GM12878 (cell line): ENCODE measurements around the gene MYO9B. TPM values are rescaled to one million over a fixed set of nuclear protein-coding genes. Genes with fewer than 3 reads are reported as not detected.
A peak's percentile ranks its signal among the peaks of the same experiment; 100 is the strongest.

Experiments
- BACH1 ChIP-seq: fragments of 450-650 bp; IDR thresholded peaks from 2 replicates; pipeline ENCODE4 v1.6.1; 2017; ENCODE audit warnings: mild to moderate bottlenecking, borderline replicate concordance
- BHLHE40 ChIP-seq, 2 experiments: fragments of 450-650 bp in 1 of 2; IDR thresholded peaks; 2 replicates each; pipeline ENCODE4 v1.6.1; 2011 to 2017; ENCODE audit warnings: low read depth in 2 of 2, borderline replicate concordance in 1 of 2, improper control_type of control experiment in 1 of 2, low read length in 1 of 2, mild to moderate bottlenecking in 1 of 2
- CBX3 ChIP-seq: fragments of 200-600 bp; sonication (generic); IDR thresholded peaks from 2 replicates; pipeline ENCODE4 v1.6.1; 2016; ENCODE audit warnings: low read depth, borderline replicate concordance
- CREB1 ChIP-seq: IDR thresholded peaks from 2 replicates; pipeline ENCODE4 v1.6.1; 2012; ENCODE audit warnings: low read depth, mild to moderate bottlenecking, inconsistent platforms
- FOXM1 ChIP-seq: IDR thresholded peaks from 2 replicates; pipeline ENCODE4 v1.6.1; 2012; ENCODE audit warnings: low read depth, mild to moderate bottlenecking, inconsistent platforms, low read length, moderate library complexity
- IRF4 ChIP-seq: IDR thresholded peaks from 2 replicates; pipeline ENCODE4 v1.6.1; 2011; ENCODE audit warnings: low read depth, low read length
- IRF5 ChIP-seq: fragments of 450-650 bp; IDR thresholded peaks from 2 replicates; pipeline ENCODE4 v1.6.1; 2017; ENCODE audit warnings: borderline replicate concordance
- MEF2B ChIP-seq: fragments of 450-650 bp; IDR thresholded peaks from 2 replicates; pipeline ENCODE4 v1.6.1; 2018; ENCODE audit warnings: mild to moderate bottlenecking, moderate library complexity; ENCODE audit not compliant: partially characterized antibody, poor library complexity, severe bottlenecking
- PBX3 ChIP-seq: IDR thresholded peaks from 2 replicates; pipeline ENCODE4 v1.6.1; 2011; ENCODE audit warnings: mild to moderate bottlenecking, low read depth, low read length, moderate library complexity; ENCODE audit not compliant: insufficient replicate concordance
- PKNOX1 ChIP-seq: fragments of 450-650 bp; IDR thresholded peaks from 2 replicates; pipeline ENCODE4 v1.6.1; 2016; ENCODE audit warnings: mild to moderate bottlenecking
- PML ChIP-seq: IDR thresholded peaks from 2 replicates; pipeline ENCODE4 v1.6.1; 2012; ENCODE audit warnings: low read length, inconsistent platforms
- SP1 ChIP-seq: IDR thresholded peaks from one replicate; pipeline ENCODE4 v1.6.1; 2011; ENCODE audit warnings: low read depth, low read length
- TARDBP ChIP-seq: IDR thresholded peaks from 2 replicates; pipeline ENCODE4 v1.6.1; 2016; ENCODE audit warnings: borderline replicate concordance
- USF2 ChIP-seq: IDR thresholded peaks from 2 replicates; pipeline ENCODE4 v1.6.1; 2011; ENCODE audit warnings: low read depth, low read length, improper control_type of control experiment, borderline replicate concordance
- ZNF592 ChIP-seq: fragments of 450-650 bp; IDR thresholded peaks from 2 replicates; pipeline ENCODE4 v1.6.1; 2017; ENCODE audit warnings: mild to moderate bottlenecking, moderate library complexity
- ZNF687 ChIP-seq: fragments of 450-650 bp; IDR thresholded peaks from 2 replicates; pipeline ENCODE4 v1.6.1; 2017; ENCODE audit warnings: mild to moderate bottlenecking, moderate library complexity
- polyA plus RNA-seq, 11 experiments: library from polyadenylated mRNA; depleted of rRNA in 4 of 11; unstranded in 6 of 11; stranded (reverse) in 5 of 11; fragments of >200 nt; fragmentation: Nextera tagmentation in 4 of 11; fragmentation: Illumina TruSeq in 1 of 11; extraction: Ambion mirVana in 4 of 11; extraction: Trizol in 1 of 11; gene quantifications; 1 replicate in 1 of 11; 2 replicates in 10 of 11; pipeline versions ENCODE4 v1.2.1 to v1.2.3, GENCODE V29; 2011 to 2016; ENCODE audit warnings: inconsistent platforms in 2 of 11, missing spikeins in 2 of 11, low read depth in 1 of 11
- total RNA-seq, 4 experiments: library from RNA; depleted of rRNA in 3 of 4; stranded (reverse); fragments of >200 nt in 3 of 4; fragmentation: Illumina TruSeq in 1 of 4; extraction: Trizol in 1 of 4; gene quantifications; 2 replicates each; pipeline versions ENCODE4 v1.2.1 to v1.2.3, GENCODE V29; 2013 to 2021

MYO9B gene
- total and polyA plus RNA-seq, 10 of the 15 experiments (the other 5 are each of a cell fraction or from before 2014, with no cell fraction given): 5.4 to 165 (median 45.8) TPM

DNA sequence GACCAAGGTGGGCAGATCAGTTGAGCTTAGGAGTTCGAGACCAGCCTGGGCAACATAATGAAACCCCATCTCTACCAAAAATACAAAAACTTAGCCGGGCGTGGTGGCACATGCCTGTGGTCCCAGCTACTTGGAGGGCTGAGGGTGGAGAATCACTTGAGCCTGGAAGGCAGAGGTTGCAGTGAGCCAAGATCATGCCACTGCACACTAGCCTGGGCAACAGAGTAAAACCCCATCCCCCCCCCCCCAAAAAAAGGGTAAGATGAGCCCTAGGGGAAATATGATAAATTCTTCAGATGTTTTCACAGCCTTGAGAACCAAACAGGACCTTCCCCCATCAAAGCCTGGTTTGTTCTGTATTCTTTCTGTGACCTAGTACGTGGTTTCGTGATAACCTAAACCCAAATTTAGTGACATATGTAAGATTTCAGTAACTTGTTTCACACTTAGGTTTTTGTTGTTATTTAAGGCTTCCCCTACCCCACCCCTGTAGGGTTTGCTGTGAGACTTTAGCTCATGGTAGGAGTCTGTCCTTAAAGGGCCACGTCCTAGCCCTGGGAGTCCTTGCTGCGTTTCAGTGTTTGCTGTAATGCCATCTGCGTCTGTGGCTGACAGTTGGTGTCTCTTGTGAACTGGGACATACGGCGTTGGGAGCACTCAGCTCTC is 49.6 kb downstream of the MYO9B start (continued):
- TF ChIP-seq ZNF592 (peak; percentile 60; the same call in 1 of the 2 replicates), IRF4 (0 out of 2 replicates have a peak, but pooled peaks have one; percentile 11), USF2 (no peak), SP1 (peak; percentile 23), PBX3 (peak; percentile 3), ZNF687 (peak; percentile 71), FOXM1 (peak; percentile 86), PKNOX1 (peak; percentile 66; the same call in 1 of the 2 replicates), BACH1 (no peak), CREB1 (peak; percentile 90), TARDBP (peak; percentile 56; the same call in 1 of the 2 replicates), PML (peak; percentile 14; the same call in 1 of the 2 replicates), MEF2B (peak; percentile 98), CBX3 (no peak), IRF5 (no peak), BHLHE40 (IDR thresholded peaks at IDR 0.05; ENCODE audit: borderline replicate concordance in 1 of 2, low read depth in 2 of 2, low read length in 1 of 2) (peak; percentile 27 to 81; a peak in 2 of 4 replicates)
